Activated naive CD8-positive, alpha-beta T cell treated with anti-CD3 and anti-CD28 coated beads, Interleukin-2, amount 10 ng/mL, durations not matched to agents 7 days and 5 days (primary cell): ENCODE measurements around the gene NDUFAF2. TPM values are rescaled to one million over a fixed set of nuclear protein-coding genes. Genes with fewer than 3 reads are reported as not detected.
"Not testable (repeated sequence)": the region's sequence is repeated elsewhere in the genome, so short reads cannot be mapped to it uniquely, and the experiment has no call there.

Experiments used
- ATAC-seq: fragments of 150-1000 bp; cut with Tn5 transposase; one replicate; pipeline ENCODE4 v1.10.0; 2021; ENCODE audit warnings: low read depth, moderate library complexity
- POLR2A ChIA-PET: fragments of 350-600 bp; sonication (Branson Sonifier 250); formaldehyde crosslinking; loops from one replicate; lab custom pipeline; 2021; ENCODE audit warnings: antibody characterized with exemption; lab: Charles Lee
- DNase-seq: peaks from one replicate; pipeline ENCODE4 v3.0.0; 2021
- H3K27ac Mint-ChIP-seq: one replicate; pipeline ENCODE4 v1.8.0; 2022; ENCODE audit warnings: mild to moderate bottlenecking, mixed read lengths
- H3K27me3 Mint-ChIP-seq: one replicate; pipeline ENCODE4 v1.8.0; 2022; ENCODE audit warnings: mild to moderate bottlenecking, moderate library complexity, mixed read lengths
- H3K36me3 Mint-ChIP-seq: one replicate; pipeline ENCODE4 v1.8.0; 2021; ENCODE audit warnings: mild to moderate bottlenecking, mixed read lengths
- H3K4me1 Mint-ChIP-seq: one replicate; pipeline ENCODE4 v1.8.0; 2021; ENCODE audit warnings: mixed read lengths
- H3K4me3 Mint-ChIP-seq: one replicate; pipeline ENCODE4 v1.8.0; 2022; ENCODE audit warnings: mild to moderate bottlenecking, moderate library complexity, mixed read lengths
- H3K9me3 Mint-ChIP-seq: one replicate; pipeline ENCODE4 v1.8.0; 2021; ENCODE audit warnings: mixed read lengths
- total RNA-seq, 2 experiments: library from RNA; stranded (reverse); gene quantifications; one replicate each; pipeline ENCODE4 v1.2.3, GENCODE V29; 2021

The NDUFAF2 gene
- total RNA-seq, 2 experiments from 2014 or later: 16.2 to 18.5 TPM

- H3K27ac Mint-ChIP-seq: no peak overlapping the region
- H3K4me3 Mint-ChIP-seq: no peak overlapping the region
- ATAC-seq (no peak), DNase-seq (no peak)
- H3K4me1 Mint-ChIP-seq: no peaks in the 10 kb centered on the region
- H3K36me3 Mint-ChIP-seq: no peaks in the 10 kb centered on the region
- no peaks in the 10 kb centered on the region for H3K9me3 Mint-ChIP-seq
- POLR2A ChIA-PET: no interaction called here
- H3K27me3 Mint-ChIP-seq: no peaks in the 10 kb centered on the region
Observed at GRCh38 chr5:60960591-60960990, 15.6 kb downstream of the NDUFAF2 start.

- DNase-seq (no peak), ATAC-seq (no peak)
- Mint-ChIP-seq H3K27ac (no peak overlapping the region), H3K4me1 (no peaks in the 10 kb centered on the region), H3K9me3 (peaks cover 5% of the 10 kb centered on the region), H3K27me3 (no peaks in the 10 kb centered on the region), H3K4me3 (no peak overlapping the region), H3K36me3 (peaks cover 3% of the 10 kb centered on the region)
- POLR2A ChIA-PET: interaction anchor here (0.7 kb wide), 1 partner anchor 1927 kb away, joined by 3 read pairs; no protein-coding TSS in a partner anchor
Observed at GRCh38 chr5:60961685-60962084, 16.7 kb downstream of the NDUFAF2 start.

- Mint-ChIP-seq H3K27me3 (no peaks in the 10 kb centered on the region), H3K4me1 (peaks cover 2% of the 10 kb centered on the region), H3K36me3 (peaks cover 23% of the 10 kb centered on the region), H3K9me3 (peaks cover 11% of the 10 kb centered on the region), H3K27ac (no peak overlapping the region), H3K4me3 (no peak overlapping the region)
- DNase-seq (no peak), ATAC-seq (no peak)
- POLR2A ChIA-PET: no interaction called here
Observed at GRCh38 chr5:60972231-60972630, 27.2 kb downstream of the NDUFAF2 start.

- Mint-ChIP-seq H3K36me3 (peaks cover 14% of the 10 kb centered on the region), H3K27me3 (no peaks in the 10 kb centered on the region), H3K4me3 (no peak overlapping the region), H3K9me3 (peaks cover 10% of the 10 kb centered on the region), H3K27ac (no peak overlapping the region), H3K4me1 (no peaks in the 10 kb centered on the region)
- POLR2A ChIA-PET: no interaction called here
- no peak for DNase-seq
- ATAC-seq: no peak
Observed at GRCh38 chr5:60977956-60978737, 33.1 kb downstream of the NDUFAF2 start.

GRCh38 chr5:60978968-60979367 lies 34.0 kb downstream of the NDUFAF2 start:
- Mint-ChIP-seq H3K9me3 (peaks cover 10% of the 10 kb centered on the region), H3K4me1 (no peaks in the 10 kb centered on the region), H3K36me3 (peaks cover 14% of the 10 kb centered on the region), H3K27me3 (no peaks in the 10 kb centered on the region), H3K4me3 (no peak overlapping the region), H3K27ac (no peak overlapping the region)
- POLR2A ChIA-PET: no interaction called here
- DNase-seq (no peak), ATAC-seq (no peak)

GRCh38 chr5:60980511-60980910 lies 35.5 kb downstream of the NDUFAF2 start:
- Mint-ChIP-seq H3K27ac (no peak overlapping the region), H3K36me3 (peaks cover 15% of the 10 kb centered on the region), H3K27me3 (no peaks in the 10 kb centered on the region), H3K9me3 (peaks cover 13% of the 10 kb centered on the region), H3K4me1 (no peaks in the 10 kb centered on the region), H3K4me3 (no peak overlapping the region)
- ATAC-seq: no peak
- POLR2A ChIA-PET: no interaction called here
- no peak for DNase-seq

GRCh38 chr5:60982127-60982526 lies 37.1 kb downstream of the NDUFAF2 start:
- DNase-seq, H3K27ac Mint-ChIP-seq, POLR2A ChIA-PET, H3K27me3 Mint-ChIP-seq, H3K4me3 Mint-ChIP-seq, ATAC-seq, H3K4me1 Mint-ChIP-seq: not testable (repeated sequence)
- peaks cover 20% of the 10 kb centered on the region for H3K9me3 Mint-ChIP-seq
- H3K36me3 Mint-ChIP-seq: peaks cover 18% of the 10 kb centered on the region

- no peak for ATAC-seq
- H3K36me3 Mint-ChIP-seq: peaks cover 26% of the 10 kb centered on the region
- no peak overlapping the region for H3K4me3 Mint-ChIP-seq
- H3K27me3 Mint-ChIP-seq: no peaks in the 10 kb centered on the region
- DNase-seq: no peak
- no peak overlapping the region for H3K27ac Mint-ChIP-seq
- H3K9me3 Mint-ChIP-seq: peaks cover 20% of the 10 kb centered on the region
- POLR2A ChIA-PET: no interaction called here
- no peaks in the 10 kb centered on the region for H3K4me1 Mint-ChIP-seq
Observed at GRCh38 chr5:60989790-60990189, 44.8 kb downstream of the NDUFAF2 start.

GRCh38 chr5:60992871-60993270 lies 47.9 kb downstream of the NDUFAF2 start:
- H3K36me3 Mint-ChIP-seq: peaks cover 21% of the 10 kb centered on the region
- DNase-seq (no peak), ATAC-seq (no peak)
- POLR2A ChIA-PET: no interaction called here
- no peaks in the 10 kb centered on the region for H3K27me3 Mint-ChIP-seq
- H3K9me3 Mint-ChIP-seq: peaks cover 12% of the 10 kb centered on the region
- no peak overlapping the region for H3K4me3 Mint-ChIP-seq
- H3K27ac Mint-ChIP-seq: no peak overlapping the region
- no peaks in the 10 kb centered on the region for H3K4me1 Mint-ChIP-seq

- H3K36me3 Mint-ChIP-seq: peaks cover 21% of the 10 kb centered on the region
- no peak overlapping the region for H3K4me3 Mint-ChIP-seq
- POLR2A ChIA-PET: no interaction called here
- no peaks in the 10 kb centered on the region for H3K27me3 Mint-ChIP-seq
- ATAC-seq (no peak), DNase-seq (no peak)
- H3K4me1 Mint-ChIP-seq: no peaks in the 10 kb centered on the region
- peaks cover 12% of the 10 kb centered on the region for H3K9me3 Mint-ChIP-seq
- H3K27ac Mint-ChIP-seq: no peak overlapping the region
Observed at GRCh38 chr5:60993425-60993824, 48.4 kb downstream of the NDUFAF2 start.

GRCh38 chr5:60993875-60994571 lies 49.0 kb downstream of the NDUFAF2 start:
- POLR2A ChIA-PET: no interaction called here
- ATAC-seq: no peak
- peaks cover 12% of the 10 kb centered on the region for H3K9me3 Mint-ChIP-seq

GRCh38 chr5:60996368-60996767 lies 51.4 kb downstream of the NDUFAF2 start:
- no peaks in the 10 kb centered on the region for H3K27me3 Mint-ChIP-seq
- H3K27ac Mint-ChIP-seq: no peak overlapping the region
- no peaks in the 10 kb centered on the region for H3K4me1 Mint-ChIP-seq
- no peak overlapping the region for H3K4me3 Mint-ChIP-seq
- peaks cover 16% of the 10 kb centered on the region for H3K36me3 Mint-ChIP-seq
- POLR2A ChIA-PET: no interaction called here
- ATAC-seq (no peak), DNase-seq (no peak)
- H3K9me3 Mint-ChIP-seq: peaks cover 5% of the 10 kb centered on the region

More at GRCh38 chr5:60993875-60994571, 49.0 kb downstream of the NDUFAF2 start:
- DNase-seq: no peak
- Mint-ChIP-seq H3K36me3 (peaks cover 21% of the 10 kb centered on the region), H3K4me1 (no peaks in the 10 kb centered on the region), H3K27me3 (no peaks in the 10 kb centered on the region), H3K27ac (no peak overlapping the region), H3K4me3 (no peak overlapping the region)

GRCh38 chr5:60997721-60998120 lies 52.7 kb downstream of the NDUFAF2 start:
- Mint-ChIP-seq H3K4me3 (no peak overlapping the region), H3K27ac (no peak overlapping the region), H3K9me3 (peaks cover 2% of the 10 kb centered on the region), H3K36me3 (peaks cover 9% of the 10 kb centered on the region), H3K27me3 (no peaks in the 10 kb centered on the region), H3K4me1 (no peaks in the 10 kb centered on the region)
- no peak for DNase-seq
- POLR2A ChIA-PET: no interaction called here
- no peak for ATAC-seq

GRCh38 chr5:61000887-61001286 lies 55.9 kb downstream of the NDUFAF2 start:
- Mint-ChIP-seq H3K27ac (no peak overlapping the region), H3K4me3 (no peak overlapping the region), H3K27me3 (no peaks in the 10 kb centered on the region), H3K4me1 (peaks cover 3% of the 10 kb centered on the region), H3K9me3 (no peaks in the 10 kb centered on the region), H3K36me3 (no peaks in the 10 kb centered on the region)
- POLR2A ChIA-PET: no interaction called here
- ATAC-seq: no peak
- no peak for DNase-seq
